HL-60 (cell line): ENCODE data around the gene FOXN1.

Experiments used
- DNase-seq, 2 experiments: peaks; one replicate each; pipeline ENCODE4 v3.0.0-alpha.2; 2010 to 2020; ENCODE audit warnings: low read depth in 1 of 2, low spot score in 1 of 2
- H3K27ac ChIP-seq: fragments of 250-450 bp; sonication (Bioruptor Pico); replicated peaks from 2 replicates; pipeline ENCODE4 v1.5.1; 2020; ENCODE audit warnings: mild to moderate bottlenecking, moderate library complexity
- H3K27me3 ChIP-seq: fragments of 250-450 bp; sonication (Bioruptor Pico); 2 replicates; pipeline ENCODE4 v1.5.1; 2021; ENCODE audit warnings: mild to moderate bottlenecking, moderate library complexity; ENCODE audit not compliant: insufficient read depth, poor library complexity, severe bottlenecking
- H3K4me3 ChIP-seq: replicated peaks from 2 replicates; pipeline ENCODE4 v1.5.1; 2011; ENCODE audit warnings: mild to moderate bottlenecking, control low read depth, low read length; ENCODE audit not compliant: insufficient read depth
- CTCF ChIP-seq: IDR thresholded peaks from one replicate; pipeline ENCODE4 v1.5.1; 2011; ENCODE audit warnings: low read length, control low read depth, inconsistent platforms; ENCODE audit not compliant: insufficient read depth
- GABPA ChIP-seq: IDR thresholded peaks from 2 replicates; pipeline ENCODE4 v1.6.1; 2012; ENCODE audit warnings: low read depth
- POLR2AphosphoS5 ChIP-seq: IDR thresholded peaks from 2 replicates; pipeline ENCODE4 v1.6.1; 2012; ENCODE audit warnings: low read depth
- REST ChIP-seq: IDR thresholded peaks from 2 replicates; pipeline ENCODE4 v1.6.1; 2012; ENCODE audit warnings: low read depth; ENCODE audit not compliant: insufficient replicate concordance
- SPI1 ChIP-seq: IDR thresholded peaks from 2 replicates; pipeline ENCODE4 v1.6.1; 2012; ENCODE audit warnings: low read depth, mild to moderate bottlenecking, borderline replicate concordance

The FOXN1 gene

GRCh38 chr17:28485049-28485448, 21.1 kb upstream of the FOXN1 start:
- Histone ChIP-seq H3K27me3 (no peaks in the 10 kb centered on the region), H3K27ac (no peak overlapping the region)
- no peak for DNase-seq

GRCh38 chr17:28487881-28488532, 18.1 kb upstream of the FOXN1 start:
- H3K27ac ChIP-seq = no peak overlapping the region
- DNase-seq = no peak
- no peaks in the 10 kb centered on the region for H3K27me3 ChIP-seq
- H3K4me3 ChIP-seq = no peak overlapping the region
- no peak for TF ChIP-seq POLR2AphosphoS5
- no peak for TF ChIP-seq SPI1
- TF ChIP-seq CTCF = no peak
- TF ChIP-seq REST = no peak
- TF ChIP-seq GABPA = no peak

More at GRCh38 chr17:28485049-28485448, 21.1 kb upstream of the FOXN1 start:
- TF ChIP-seq GABPA (no peak), POLR2AphosphoS5 (no peak), CTCF (no peak), SPI1 (no peak)
- no peak overlapping the region for H3K4me3 ChIP-seq

- H3K27ac ChIP-seq = no peak overlapping the region
Measured at GRCh38 chr17:28488533-28489276, 17.4 kb upstream of the FOXN1 start.

More at GRCh38 chr17:28488533-28489276, 17.4 kb upstream of the FOXN1 start:
- Histone ChIP-seq H3K27me3 (no peaks in the 10 kb centered on the region), H3K4me3 (no peak overlapping the region)
- TF ChIP-seq CTCF (no peak), REST (no peak), POLR2AphosphoS5 (no peak), GABPA (no peak), SPI1 (no peak)
- no peak for DNase-seq
